ENCODE data around the gene MRPL46.

GRCh38 chr15:88447741-88448140 is 19.4 kb downstream of the MRPL46 start:
- no peak for TF ChIP-seq CTCF (IDR thresholded peaks at IDR 0.05; ENCODE audit: control extremely low read depth in 1 of 3, insufficient read depth in 1 of 3, low read depth in 1 of 3, low read length in 3 of 3)
- no peak for TF ChIP-seq SRF (IDR thresholded peaks at IDR 0.05; ENCODE audit: low read depth, low read length)
- TF ChIP-seq POLR2A (IDR thresholded peaks at IDR 0.05; ENCODE audit: control extremely low read depth in 1 of 2, low read depth in 2 of 2, low read length in 2 of 2): no peak
- TF ChIP-seq YY1 (IDR thresholded peaks at IDR 0.05; ENCODE audit: low read depth, low read length): no peak
- TF ChIP-seq KDM5A (IDR thresholded peaks at IDR 0.05; ENCODE audit: low read length): no peak
- no peak for TF ChIP-seq TAF1 (IDR thresholded peaks at IDR 0.05; ENCODE audit: low read depth, low read length)
- TF ChIP-seq RFX5 (IDR thresholded peaks at IDR 0.05; ENCODE audit: borderline replicate concordance, low read depth, low read length): no peak
- TF ChIP-seq TBP (IDR thresholded peaks at IDR 0.05; ENCODE audit: low read depth, low read length): no peak
- TF ChIP-seq CHD1 (IDR thresholded peaks at IDR 0.05; ENCODE audit: low read depth, low read length): no peak
- no peak for TF ChIP-seq GTF2F1 (IDR thresholded peaks at IDR 0.05; ENCODE audit: borderline replicate concordance, low read depth, low read length)
- TF ChIP-seq CEBPB (IDR thresholded peaks at IDR 0.05; ENCODE audit: low read depth, low read length): no peak

All from H1 (cell line).